ENCODE measurements around the gene PDXK. TPM values are rescaled to one million over a fixed set of nuclear protein-coding genes. Genes with fewer than 3 reads are reported as not detected.

PDXK gene
- total and polyA plus RNA-seq, 2 of the 13 experiments (the other 11 are each of a cell fraction or from before 2014, with no cell fraction given) = 114 to 184 TPM

- TF ChIP-seq HDAC1 (CRISPR knock-in tag; IDR thresholded peaks at IDR 0.05) (peak; percentile 12), ZNF333 (CRISPR knock-in tag; IDR thresholded peaks at IDR 0.05; ENCODE audit: borderline replicate concordance) (no peak), CHD4 (IDR thresholded peaks at IDR 0.05; ENCODE audit: borderline replicate concordance, low read length) (no peak), ZNF878 (CRISPR knock-in tag; IDR thresholded peaks at IDR 0.05) (no peak), ZNF607 (CRISPR knock-in tag; IDR thresholded peaks at IDR 0.05; ENCODE audit: borderline replicate concordance) (no peak), ZFP36L1 (CRISPR knock-in tag; IDR thresholded peaks at IDR 0.05) (no peak), HOXA5 (CRISPR knock-in tag; IDR thresholded peaks at IDR 0.05) (no peak), RFX1 (IDR thresholded peaks at IDR 0.05) (no peak), SAFB2 (CRISPR knock-in tag; IDR thresholded peaks at IDR 0.05; ENCODE audit: borderline replicate concordance, low read depth) (0 out of 2 replicates have a peak, but pooled peaks have one; percentile 0), THYN1 (CRISPR knock-in tag; IDR thresholded peaks at IDR 0.05; ENCODE audit: borderline replicate concordance, low read depth) (no peak), ZNF33A (CRISPR knock-in tag; IDR thresholded peaks at IDR 0.05; ENCODE audit: borderline replicate concordance) (no peak), DNMT1 (CRISPR knock-in tag; IDR thresholded peaks at IDR 0.05) (no peak), PATZ1 (CRISPR knock-in tag; IDR thresholded peaks at IDR 0.05) (no peak), MNT (IDR thresholded peaks at IDR 0.05) (no peak), ZBTB49 (CRISPR knock-in tag; IDR thresholded peaks at IDR 0.05; ENCODE audit: borderline replicate concordance) (no peak), ZNF354B (CRISPR knock-in tag; IDR thresholded peaks at IDR 0.05) (no peak), ZNF609 (CRISPR knock-in tag; IDR thresholded peaks at IDR 0.05; ENCODE audit: borderline replicate concordance) (no peak), ZNF670 (CRISPR knock-in tag; IDR thresholded peaks at IDR 0.05; ENCODE audit: borderline replicate concordance) (no peak)
Measured at GRCh38 chr21:43719748-43720538, 1.0 kb downstream of the PDXK start (continued).

All from HepG2 (cell line).